HG03460 (cell line): ENCODE data around the gene PPFIA1.

ENCODE experiments used
- ATAC-seq: cut with Tn5 transposase; IDR thresholded peaks from one replicate; pipeline ENCODE4 v1.9.1; 2021; ENCODE audit not compliant: unreplicated experiment

PPFIA1 gene

DNA sequence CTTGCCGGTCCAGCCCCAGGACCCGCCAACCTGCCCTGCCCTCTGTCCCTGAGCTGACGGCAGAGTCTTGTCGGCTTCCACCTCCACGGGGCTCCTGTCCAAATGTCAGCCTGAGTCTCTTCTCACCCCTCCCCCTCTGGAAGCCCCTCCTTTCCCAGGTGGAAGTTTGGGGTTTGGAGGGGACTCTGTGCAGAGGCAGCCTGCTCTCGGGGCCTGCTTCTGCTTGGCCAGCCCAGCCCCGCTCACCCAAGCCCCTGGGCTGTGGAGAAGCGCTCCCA is 158.9 kb downstream of the PPFIA1 start:
- no peak for ATAC-seq

DNA sequence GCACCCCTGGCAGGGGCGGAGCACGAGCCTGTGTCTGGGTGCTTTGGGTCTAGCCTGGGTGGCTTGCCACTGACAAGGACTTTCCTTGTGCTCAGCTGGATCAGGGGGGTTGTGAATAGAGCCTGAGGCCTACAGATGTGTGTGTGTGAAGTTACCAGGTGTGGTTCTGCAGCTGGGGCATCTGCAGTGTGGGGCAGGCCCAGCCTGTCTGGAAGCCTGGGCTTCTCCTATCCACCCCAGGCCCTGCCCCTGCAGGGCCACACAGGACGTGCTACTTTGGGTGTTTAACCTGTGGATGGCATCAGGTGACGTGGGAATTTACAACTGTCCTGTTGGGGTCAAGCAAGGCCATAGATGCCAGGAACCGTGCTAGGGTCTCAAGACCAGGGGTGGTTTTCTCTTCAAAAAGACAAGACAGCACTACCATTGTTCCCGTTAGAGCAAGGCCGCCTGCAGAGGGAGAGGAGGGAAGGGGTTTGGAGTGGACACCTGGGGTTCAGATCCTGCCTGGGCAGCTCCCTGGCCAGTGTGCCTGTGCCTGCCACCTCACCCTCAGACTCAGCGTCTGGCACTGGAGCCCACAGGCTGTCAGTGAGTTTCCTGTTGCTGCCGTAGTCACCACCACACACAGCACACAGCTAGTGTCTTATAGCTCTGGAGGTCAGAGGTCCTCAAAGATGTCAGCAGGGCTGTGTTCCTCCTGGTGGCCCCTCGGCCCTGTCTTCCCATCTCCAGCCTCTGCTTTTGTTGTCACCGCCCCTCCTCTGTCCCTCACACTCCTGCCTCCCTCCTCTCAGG is 159.4 kb downstream of the PPFIA1 start:
- ATAC-seq, result no peak

DNA sequence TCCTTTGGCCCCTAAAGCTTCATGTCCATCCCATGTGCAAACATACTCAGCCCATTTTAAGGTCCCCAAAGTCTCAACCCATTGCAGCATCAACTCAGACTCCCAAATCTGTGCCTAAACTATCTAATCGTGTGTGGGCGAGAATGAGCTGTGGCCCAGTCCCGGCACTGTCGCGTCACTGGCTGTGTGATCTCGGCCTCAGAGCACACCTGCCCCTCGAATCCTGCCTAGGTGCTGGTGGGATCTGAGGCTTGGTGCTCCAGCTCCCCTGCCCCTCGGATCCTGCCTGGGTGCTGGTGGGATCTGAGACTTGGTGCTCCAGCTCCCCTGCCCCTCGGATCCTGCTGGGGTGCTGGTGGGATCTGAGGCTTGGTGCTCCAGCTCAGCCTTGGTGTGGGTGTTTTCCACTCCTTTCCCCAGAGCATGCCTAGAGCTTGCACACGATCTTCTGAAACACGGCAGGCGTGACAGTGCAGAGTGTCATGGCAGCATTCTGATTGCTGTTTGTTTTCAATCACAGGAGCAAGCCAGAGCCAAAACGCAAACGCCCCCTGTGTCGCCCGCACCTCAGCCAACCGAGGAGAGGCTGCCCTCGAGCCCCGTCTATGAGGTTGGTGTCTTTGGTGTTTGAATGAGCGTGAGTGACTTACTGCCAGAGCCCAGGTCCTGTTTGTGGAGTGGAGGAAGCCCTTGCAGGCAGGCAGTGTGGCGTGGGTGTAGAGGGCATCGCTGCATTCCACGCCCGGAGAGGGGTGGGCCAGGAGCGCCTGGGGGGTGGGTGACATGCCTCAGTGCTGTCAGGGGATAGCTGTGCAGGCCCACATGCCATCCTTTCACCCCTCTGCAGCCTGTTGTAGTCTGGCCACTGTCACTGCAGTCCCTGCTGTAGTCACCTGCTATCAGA is 160.4 kb downstream of the PPFIA1 start:
- ATAC-seq, result no peak

DNA sequence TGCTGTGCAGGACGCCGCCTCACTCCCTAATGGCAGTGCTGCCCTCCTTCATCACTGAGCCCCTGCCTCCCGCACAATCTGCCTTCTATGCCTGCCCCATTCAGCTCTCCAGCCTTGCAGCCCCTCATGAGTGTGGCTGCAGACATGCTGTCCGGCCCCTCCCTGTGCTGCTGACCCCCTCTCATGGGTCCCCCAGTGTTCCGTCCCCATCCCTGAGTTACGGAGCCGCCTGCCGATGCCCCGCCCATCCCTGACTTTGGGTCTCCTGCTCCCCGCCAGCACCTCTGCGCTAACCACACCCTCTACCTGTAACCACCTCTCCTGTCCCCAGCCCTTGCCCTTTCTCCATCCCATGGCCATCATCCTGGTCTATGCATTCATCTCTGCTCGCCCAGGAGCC is 161.1 kb downstream of the PPFIA1 start:
- ATAC-seq, result no peak

DNA sequence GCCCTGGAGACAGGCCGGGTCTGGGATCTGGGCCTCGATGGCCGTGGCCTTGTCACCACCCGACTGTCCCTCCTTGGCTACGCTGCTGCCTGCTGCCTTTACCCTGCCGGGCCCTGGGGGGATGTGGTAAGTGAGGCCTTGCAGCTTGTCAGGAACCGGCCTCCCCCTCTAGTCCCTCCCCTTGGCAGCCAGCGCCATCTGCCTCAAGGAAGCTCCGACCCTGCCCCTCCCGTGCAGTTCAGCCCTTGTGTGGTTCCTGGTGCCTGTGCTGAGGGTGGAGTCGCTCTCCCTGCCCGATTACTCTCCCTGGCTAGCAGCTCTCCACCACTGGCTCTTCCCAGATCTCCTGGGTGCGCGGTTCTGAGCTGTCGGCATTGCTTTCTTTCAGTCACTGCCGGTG is 161.6 kb downstream of the PPFIA1 start:
- ATAC-seq, result no peak

DNA sequence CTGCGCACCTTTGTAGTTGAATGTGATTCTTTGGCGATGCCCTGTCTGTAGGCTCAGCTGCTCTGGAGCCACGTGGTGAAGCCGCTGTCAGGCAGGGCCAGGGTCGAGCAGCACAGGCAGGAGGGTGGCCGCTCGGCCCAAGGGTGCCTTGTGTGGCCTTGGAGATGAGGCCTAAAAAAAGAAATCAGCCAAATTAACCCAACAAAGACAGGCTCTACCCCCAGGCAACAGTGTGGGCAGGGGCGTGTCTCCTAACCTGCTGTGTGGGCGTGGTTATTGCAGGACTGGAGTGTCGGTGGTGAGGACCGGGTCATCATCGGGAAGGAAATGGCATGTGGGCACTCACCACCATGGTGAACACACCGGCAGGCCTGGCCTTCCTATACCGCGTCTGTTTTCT is 162.1 kb downstream of the PPFIA1 start:
- no peak for ATAC-seq

DNA sequence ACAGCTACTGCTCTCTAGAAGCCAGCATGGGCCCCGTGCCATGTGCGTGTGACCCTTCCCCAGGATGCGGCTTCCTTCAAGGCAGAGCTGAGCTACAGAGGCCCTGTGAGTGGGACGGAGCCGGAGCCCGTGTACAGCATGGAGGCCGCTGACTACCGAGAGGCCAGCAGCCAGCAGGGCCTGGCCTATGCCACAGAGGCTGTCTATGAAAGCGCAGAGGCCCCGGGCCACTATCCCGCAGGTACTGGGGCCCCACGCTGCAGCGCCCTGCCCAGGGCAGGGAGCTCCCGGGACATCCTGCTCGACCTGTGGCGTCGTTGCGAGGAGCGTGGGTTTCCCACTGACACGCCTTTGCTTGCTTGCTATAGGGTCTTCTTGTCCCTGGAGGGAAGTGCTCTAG is 162.5 kb downstream of the PPFIA1 start:
- ATAC-seq, result no peak

DNA sequence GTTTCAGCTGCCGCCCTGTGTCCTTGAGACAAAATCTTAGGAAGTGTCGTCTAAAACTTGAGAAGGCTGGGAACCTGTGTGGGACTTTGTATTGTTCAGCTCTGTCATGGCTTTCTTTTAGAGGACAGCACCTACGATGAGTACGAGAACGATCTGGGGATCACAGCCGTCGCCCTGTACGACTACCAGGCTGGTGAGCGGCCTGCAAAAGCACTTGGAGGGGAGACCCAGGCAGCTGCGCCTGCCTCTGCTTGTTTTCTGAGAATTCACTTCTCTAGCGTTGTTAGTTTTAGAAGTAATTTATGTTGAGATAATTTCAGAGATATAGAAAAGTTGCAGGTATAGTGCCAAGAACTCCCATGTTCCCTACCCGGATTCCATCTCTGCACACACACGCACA is 163.0 kb downstream of the PPFIA1 start:
- ATAC-seq, result no peak
